ENCODE measurements around the gene PRDM5. TPM values are rescaled to one million over a fixed set of nuclear protein-coding genes. Genes with fewer than 3 reads are reported as not detected.

The PRDM5 gene
- total RNA-seq, 4 donors from 2014 or later: 1.2 to 6.9 (median 4.4) TPM

DNA sequence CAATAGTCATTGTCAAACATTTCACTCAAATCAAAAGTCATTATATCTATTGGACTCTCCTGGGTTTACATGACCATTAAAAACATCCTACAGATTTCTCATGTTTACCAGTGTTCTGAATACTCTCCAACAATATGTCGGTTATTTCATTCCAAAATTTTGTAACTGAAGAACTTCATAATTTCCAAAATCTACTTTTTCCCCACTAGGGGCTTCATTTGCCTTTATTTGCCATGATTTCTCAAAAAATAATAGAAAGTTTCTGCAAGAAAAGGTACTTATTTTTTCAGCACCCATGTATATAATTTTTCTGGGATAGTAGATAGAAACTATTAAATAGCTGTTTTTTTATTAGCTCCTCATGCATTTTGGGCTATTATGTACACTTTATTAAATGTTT lies 49.0 kb downstream of the PRDM5 start:
- TF ChIP-seq, protein P1, sequence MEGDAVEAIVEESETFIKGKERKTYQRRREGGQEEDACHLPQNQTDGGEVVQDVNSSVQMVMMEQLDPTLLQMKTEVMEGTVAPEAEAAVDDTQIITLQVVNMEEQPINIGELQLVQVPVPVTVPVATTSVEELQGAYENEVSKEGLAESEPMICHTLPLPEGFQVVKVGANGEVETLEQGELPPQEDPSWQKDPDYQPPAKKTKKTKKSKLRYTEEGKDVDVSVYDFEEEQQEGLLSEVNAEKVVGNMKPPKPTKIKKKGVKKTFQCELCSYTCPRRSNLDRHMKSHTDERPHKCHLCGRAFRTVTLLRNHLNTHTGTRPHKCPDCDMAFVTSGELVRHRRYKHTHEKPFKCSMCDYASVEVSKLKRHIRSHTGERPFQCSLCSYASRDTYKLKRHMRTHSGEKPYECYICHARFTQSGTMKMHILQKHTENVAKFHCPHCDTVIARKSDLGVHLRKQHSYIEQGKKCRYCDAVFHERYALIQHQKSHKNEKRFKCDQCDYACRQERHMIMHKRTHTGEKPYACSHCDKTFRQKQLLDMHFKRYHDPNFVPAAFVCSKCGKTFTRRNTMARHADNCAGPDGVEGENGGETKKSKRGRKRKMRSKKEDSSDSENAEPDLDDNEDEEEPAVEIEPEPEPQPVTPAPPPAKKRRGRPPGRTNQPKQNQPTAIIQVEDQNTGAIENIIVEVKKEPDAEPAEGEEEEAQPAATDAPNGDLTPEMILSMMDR (IDR thresholded peaks at IDR 0.05): no peak
- TF ChIP-seq POLR2A (IDR thresholded peaks at IDR 0.05): no peak
- intact Hi-C loops (cut with DNase I; ENCODE audit: low total_unique reads): no loop called here
- no peak for DNase-seq (ENCODE audit: low spot score in 2 of 2)
- H3K4me3 ChIP-seq (ENCODE audit: low read depth, poor library complexity, severe bottlenecking): no peak overlapping the region
- WGBS, 2 donors: 67 to 84% methylated on average over 1 of the region's 1 CpG

DNA sequence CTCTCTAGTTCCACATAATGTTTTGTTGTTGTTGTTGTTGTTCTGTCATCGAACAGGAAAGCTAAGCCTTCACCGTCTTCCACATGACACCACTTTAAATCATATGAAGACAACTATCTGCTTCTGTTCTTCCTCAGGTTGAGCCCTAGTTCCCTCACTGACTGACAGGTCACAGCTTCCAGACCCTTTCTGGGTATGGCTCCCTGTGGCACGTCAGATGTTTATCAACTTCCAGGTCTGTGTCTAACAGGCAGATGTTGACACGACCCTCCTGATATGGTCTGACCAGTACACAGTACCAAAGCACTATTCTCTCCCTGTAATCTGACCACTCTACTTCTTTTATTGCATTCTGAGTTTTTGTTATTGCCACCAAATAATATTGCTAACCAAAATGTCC lies 51.4 kb downstream of the PRDM5 start:
- TF ChIP-seq, protein P1 (IDR thresholded peaks at IDR 0.05): no peak
- TF ChIP-seq POLR2A (IDR thresholded peaks at IDR 0.05): no peak
- intact Hi-C loops (cut with DNase I; ENCODE audit: low total_unique reads): no loop called here
- 84 to 88% methylated on average over 4 of the region's 4 CpGs for WGBS, 2 donors
- no peak for DNase-seq (ENCODE audit: low spot score in 2 of 2)
- no peak overlapping the region for H3K4me3 ChIP-seq (ENCODE audit: low read depth, poor library complexity, severe bottlenecking)

DNA sequence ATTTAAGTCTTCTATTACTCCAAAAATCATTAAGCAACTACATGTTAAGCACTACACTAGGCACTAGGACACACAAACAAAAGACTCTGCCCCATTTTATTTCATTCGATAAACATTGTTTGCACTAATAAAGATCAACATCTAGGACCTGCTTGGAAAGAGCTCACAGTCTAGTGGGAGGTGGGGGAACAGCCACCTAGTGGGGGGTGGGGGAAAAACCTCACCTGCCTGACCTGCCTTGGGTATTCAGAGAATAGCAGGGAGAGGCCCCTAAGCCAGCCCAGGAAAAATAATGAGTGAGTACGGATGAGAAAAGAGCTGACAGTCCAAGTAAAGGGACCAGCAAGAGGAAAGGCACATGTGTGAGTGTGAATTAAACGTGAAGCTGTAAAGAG lies 52.2 kb downstream of the PRDM5 start:
- WGBS, 2 donors: 89 to 93% methylated on average over 3 of the region's 3 CpGs
- intact Hi-C loops (cut with DNase I; ENCODE audit: low total_unique reads): no loop called here
- no peak overlapping the region for H3K4me3 ChIP-seq (ENCODE audit: low read depth, poor library complexity, severe bottlenecking)
- no peak for DNase-seq (ENCODE audit: low spot score in 2 of 2)
- TF ChIP-seq, protein P1 (IDR thresholded peaks at IDR 0.05): no peak
- no peak for TF ChIP-seq POLR2A (IDR thresholded peaks at IDR 0.05)

DNA sequence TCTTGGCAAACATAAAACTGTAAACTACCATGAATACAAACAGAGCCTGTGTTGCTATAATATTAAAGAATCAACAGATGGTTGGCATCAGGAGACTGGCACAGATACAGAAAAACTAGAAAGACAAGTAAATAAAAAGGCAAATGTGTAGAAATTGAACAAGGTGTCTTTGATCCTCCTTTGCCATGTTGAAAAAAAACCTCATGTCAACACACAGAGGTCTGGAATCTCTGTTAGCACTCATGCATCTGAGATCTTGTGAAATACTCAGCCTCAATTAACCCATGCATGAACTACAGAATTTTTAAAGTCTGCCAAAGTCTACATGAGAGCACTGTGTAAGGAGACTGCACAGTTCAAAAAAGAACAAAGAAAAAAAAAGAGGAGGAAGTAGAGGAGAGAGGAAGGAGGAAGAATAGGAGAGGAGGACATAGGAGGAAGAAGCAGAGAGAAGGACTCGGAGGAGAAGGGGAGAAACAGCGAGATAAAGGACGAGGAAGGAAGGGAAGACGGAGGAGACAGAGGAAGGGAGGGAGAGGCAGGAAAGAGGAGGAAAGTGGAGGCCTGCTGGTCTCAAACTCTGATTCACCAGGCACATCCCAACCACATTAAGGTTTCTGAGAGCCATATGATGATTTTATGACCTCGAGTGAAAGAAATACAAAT lies 52.8 kb downstream of the PRDM5 start:
- 63 to 81% methylated on average over 5 of the region's 5 CpGs for WGBS, 2 donors
- no peak for TF ChIP-seq POLR2A (IDR thresholded peaks at IDR 0.05)
- TF ChIP-seq, protein P1 (IDR thresholded peaks at IDR 0.05): no peak
- DNase-seq (ENCODE audit: low spot score in 2 of 2): no peak
- intact Hi-C loops (cut with DNase I; ENCODE audit: low total_unique reads): no loop called here
- H3K4me3 ChIP-seq (ENCODE audit: low read depth, poor library complexity, severe bottlenecking): no peak overlapping the region

DNA sequence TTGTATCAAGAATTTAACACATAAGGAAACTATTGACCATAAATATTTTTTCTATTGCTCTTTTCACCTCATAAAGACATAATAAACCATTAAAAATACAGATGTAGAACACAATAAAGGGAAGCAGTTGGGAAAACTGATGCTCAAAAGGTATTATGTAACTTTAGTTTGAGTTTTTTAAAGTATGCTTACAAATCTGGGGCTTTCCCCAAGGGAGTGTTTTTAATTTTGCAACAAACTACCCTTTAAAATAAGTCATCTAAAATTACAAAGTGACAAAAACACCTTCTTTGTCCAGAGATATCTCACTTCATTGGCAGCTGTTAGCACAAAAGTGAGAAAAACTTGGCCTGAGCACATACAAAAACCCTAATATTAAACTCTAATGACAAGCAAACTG lies 55.0 kb downstream of the PRDM5 start:
- no peak overlapping the region for H3K4me3 ChIP-seq (ENCODE audit: low read depth, poor library complexity, severe bottlenecking)
- TF ChIP-seq POLR2A (IDR thresholded peaks at IDR 0.05): no peak
- TF ChIP-seq, protein P1 (IDR thresholded peaks at IDR 0.05): no peak
- intact Hi-C loops (cut with DNase I; ENCODE audit: low total_unique reads): no loop called here
- no peak for DNase-seq (ENCODE audit: low spot score in 2 of 2)

DNA sequence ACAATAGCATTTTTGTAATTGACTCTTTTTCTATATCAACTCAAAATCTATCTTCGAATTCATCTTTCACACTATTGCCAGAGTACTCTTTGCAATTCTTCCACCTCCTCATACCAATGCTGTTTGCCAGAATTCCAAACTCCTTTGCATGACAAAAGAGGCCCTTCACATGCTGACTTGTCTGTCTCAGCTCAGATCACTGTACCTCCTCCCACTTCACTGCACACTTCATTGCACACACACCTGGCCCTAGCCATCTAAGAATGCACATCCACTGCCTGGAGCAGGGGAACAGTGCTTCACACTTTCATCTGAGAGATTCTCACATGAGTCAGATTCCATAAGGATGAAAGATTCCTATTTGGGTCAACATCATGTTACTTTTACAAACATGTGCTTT lies 56.5 kb downstream of the PRDM5 start:
- intact Hi-C loops (cut with DNase I; ENCODE audit: low total_unique reads): no loop called here
- WGBS, 2 donors: 42 to 68% methylated on average over 1 of the region's 1 CpG
- no peak for TF ChIP-seq POLR2A (IDR thresholded peaks at IDR 0.05)
- TF ChIP-seq, protein P1 (IDR thresholded peaks at IDR 0.05): no peak
- no peak overlapping the region for H3K4me3 ChIP-seq (ENCODE audit: low read depth, poor library complexity, severe bottlenecking)
- no peak for DNase-seq (ENCODE audit: low spot score in 2 of 2)
